Hepatic stellate cell (primary cell): Measurements from ENCODE around the gene IGF1.
"Not testable (repeated sequence)": the region's sequence is repeated elsewhere in the genome, so short reads cannot be mapped to it uniquely, and the experiment has no call there.

ENCODE experiments used
- DNase-seq: peaks from one replicate; pipeline ENCODE4 v3.0.0; 2011; ENCODE audit warnings: low spot score

Gene IGF1

GRCh38 chr12:102461501-102461900, 18.9 kb downstream of the IGF1 start:
- DNase-seq = no peak

DNA sequence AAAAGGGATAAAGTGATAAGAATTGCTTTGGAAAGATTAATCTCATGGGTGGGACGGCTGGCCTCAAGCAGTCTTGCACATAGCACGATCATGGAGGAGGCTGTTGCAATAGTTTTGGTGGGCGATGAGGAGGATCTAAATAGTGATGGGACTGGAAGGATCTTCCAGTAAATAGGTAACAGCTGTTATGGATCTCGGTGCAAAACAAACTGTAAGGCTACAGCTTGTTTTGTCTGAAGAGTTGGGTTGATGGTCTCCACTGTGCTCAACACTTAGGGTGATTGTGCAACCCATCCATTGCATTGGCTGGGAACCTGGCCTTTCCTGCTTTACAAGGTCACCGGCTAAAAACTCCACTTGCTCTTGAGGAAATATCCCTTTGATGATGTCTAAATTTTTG, 21.0 kb downstream of the IGF1 start:
- no peak for DNase-seq

DNA sequence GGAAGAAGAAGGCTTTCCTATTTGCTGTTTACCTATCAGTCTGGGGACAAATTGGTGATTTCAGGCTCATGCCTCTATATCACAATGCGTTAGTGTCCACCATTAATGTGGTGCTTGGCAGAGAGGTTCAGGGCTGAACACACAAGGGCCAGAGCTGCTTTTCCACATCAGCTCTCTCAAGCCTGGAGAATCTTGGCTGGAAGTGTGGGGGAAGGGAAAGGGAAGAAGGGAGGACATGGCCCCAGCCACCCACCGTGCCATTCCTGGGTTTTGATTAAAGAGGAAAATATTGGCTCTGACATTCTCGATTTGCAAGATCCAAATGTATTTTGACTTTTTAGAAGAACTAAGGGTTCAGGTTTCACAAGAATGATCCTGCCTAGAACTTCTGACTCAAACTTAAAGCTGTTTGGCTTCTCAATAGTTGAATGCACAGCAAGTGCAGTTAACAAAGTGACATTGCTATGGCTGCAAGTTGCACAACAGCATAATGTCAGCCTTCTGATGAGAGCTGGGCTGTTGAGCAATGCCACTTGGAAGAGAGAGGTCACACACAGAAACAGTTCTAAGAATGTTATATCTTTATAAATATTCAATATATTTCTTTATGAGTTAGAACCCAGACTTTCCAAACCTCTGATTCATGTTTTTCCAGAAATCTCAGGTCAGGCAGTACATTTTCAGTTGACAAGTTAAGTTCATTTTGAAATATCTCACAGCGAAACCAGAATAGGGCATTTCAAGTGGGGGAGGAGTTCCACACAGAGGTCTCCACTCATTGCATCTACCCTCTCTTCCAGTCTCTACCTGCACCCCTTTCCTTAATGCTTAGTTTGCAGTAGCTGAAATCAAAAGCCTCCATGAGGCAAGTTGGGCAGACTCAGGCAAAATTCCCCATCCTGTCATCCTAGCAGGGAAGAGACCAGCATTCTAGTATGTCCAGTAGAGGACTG, 25.3 kb downstream of the IGF1 start:
- DNase-seq = no peak

DNA sequence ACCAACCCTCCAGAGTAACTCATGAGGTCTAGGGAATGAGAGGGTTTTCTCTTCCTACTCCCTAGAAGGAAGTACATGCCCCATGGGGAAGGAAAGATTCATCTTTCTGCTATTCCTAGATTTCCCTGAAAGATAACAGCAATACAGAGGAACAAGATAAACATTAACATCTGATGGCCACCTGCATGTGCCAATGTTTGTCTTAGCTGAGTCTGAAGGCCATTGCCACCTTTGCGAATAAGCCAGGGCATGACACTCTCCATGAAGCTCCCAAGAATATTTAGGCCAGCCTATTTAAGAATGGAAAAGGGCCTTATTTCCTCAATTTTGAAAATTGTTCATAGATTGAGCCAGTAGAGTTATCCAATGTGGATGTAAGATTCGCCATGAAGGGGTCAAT, 26.0 kb downstream of the IGF1 start:
- DNase-seq = no peak

DNA sequence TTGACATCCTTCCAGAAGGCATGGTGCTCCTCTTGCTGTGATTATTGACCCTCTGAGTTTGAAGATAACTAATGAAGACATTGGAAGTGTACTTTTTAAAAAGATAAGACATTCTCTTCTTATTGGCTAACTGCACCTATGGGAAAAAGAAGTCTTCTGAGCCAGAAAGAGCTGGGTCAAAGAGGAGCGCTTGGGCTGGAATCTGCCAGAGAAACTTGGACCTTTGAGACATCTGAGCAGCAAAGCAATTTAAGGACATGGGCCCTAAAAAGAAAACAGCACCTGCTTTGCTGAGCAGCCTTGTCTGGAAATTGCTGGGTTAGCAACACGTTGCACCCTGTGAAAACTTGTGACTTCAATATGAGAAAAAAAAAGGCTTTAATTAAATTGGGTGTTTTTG, 27.8 kb downstream of the IGF1 start:
- no peak for DNase-seq

- not testable (repeated sequence) for DNase-seq
Observed at GRCh38 chr12:102449018-102449417, 31.3 kb downstream of the IGF1 start.

- DNase-seq = not testable (repeated sequence)
Observed at GRCh38 chr12:102447426-102447825, 32.9 kb downstream of the IGF1 start.

DNA sequence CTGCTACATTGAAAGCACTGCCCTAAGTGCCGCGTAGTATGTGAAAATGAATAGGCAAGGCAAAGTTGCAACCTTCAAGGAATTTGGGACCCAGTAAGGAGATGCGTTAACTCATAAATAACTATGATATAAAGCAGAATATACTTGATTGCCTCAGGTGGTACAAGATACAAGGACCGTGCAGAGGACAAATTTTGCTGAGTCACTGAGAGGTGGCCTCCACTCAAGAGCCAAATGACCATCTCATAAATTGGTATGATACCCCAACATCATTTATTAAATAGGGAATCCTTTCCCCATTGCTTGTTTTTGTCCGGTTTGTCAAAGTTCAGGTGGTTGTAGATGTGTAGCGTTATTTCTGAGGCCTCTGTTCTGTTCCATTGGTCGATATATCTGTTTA, 35.7 kb downstream of the IGF1 start:
- DNase-seq = no peak

DNA sequence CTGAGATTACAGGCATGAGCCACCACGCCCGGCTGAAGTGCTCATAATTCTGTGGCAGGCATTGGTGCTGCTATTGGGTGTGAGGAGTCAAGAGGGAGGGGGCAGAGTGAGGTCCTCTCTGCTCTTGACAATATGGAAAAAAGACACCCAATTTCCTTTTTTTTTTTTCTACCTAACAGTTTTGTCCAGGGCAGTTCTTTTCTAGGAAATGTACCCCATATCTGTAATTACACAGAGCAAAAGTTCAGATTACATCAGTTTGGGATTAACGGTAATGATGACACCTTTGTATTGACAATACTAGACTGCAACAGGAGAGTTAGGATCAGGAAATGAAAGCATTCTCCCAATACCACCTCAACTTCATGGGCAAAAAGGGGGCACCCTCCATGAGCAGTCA, 36.3 kb downstream of the IGF1 start:
- no peak for DNase-seq

DNA sequence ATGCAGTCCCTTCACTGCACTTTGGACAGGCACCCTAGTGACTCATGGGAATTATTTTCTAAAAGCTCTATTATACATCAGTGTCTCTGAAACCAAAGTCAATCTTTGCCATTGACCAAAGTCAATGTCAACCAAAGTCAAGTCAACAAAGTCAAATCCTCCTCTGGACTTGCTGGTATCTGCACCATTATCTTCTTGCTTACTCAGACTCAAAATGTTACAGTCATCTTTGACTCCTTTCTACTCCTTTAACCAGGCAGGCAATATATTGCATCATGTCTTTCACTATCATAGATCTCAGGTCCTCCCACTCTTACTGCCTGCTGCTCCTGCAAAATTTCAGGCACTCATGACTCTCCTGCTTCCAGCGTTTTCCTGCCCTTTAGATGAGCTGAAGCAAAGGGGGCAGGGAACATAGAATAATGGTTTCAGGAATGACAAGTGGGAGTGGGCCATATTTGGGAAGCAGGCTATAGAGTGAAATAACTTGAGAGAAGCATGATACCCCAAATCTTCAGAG, 39.2 kb downstream of the IGF1 start:
- DNase-seq = no peak

DNA sequence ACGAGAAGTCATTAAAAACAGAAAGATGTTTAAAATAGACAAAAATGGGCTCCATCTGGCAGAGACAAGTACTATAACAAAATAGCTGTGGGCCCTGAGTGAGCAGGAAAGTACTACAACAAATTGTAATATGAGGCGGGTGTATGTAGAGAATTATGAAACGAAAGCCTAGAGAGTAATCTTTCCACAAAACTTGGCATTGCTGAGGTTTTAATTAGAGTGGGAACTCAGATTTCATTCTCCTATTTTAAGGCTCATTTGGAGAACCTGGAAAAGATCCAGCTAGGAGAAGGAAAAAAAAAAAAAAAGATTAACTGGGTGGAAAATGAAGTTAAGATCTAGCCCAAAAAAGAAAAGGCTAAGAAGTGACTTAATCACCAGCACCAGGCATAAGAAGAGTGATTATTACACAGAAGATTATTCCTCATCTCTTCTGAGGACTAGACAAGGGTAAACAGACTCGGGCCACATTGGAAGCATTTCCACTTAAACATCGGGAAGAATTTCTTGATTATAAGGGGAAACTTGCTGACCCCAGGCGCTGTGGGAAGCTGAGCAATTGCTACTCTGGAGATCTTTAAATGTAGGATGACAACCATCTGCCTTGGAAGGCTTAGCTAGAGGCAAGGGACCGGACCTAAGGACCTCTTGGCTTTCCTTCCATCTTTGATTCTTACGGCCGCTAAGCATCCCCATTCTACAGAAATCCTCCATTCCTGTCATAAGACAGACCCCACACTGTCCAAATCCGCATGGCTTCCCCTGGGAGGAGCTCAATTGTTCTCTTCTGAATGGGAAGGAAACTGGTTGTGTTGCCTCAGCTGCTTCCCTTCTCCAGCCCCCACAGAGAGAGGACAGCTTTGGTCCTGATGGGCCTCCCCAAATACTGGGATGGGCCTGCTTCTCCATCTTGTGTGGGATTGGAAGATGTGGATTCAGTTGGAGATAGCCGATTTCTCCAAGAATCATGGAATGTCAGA, 40.6 kb downstream of the IGF1 start:
- DNase-seq = no peak

- no peak for DNase-seq
Observed at GRCh38 chr12:102438827-102439210, 41.5 kb downstream of the IGF1 start.

DNA sequence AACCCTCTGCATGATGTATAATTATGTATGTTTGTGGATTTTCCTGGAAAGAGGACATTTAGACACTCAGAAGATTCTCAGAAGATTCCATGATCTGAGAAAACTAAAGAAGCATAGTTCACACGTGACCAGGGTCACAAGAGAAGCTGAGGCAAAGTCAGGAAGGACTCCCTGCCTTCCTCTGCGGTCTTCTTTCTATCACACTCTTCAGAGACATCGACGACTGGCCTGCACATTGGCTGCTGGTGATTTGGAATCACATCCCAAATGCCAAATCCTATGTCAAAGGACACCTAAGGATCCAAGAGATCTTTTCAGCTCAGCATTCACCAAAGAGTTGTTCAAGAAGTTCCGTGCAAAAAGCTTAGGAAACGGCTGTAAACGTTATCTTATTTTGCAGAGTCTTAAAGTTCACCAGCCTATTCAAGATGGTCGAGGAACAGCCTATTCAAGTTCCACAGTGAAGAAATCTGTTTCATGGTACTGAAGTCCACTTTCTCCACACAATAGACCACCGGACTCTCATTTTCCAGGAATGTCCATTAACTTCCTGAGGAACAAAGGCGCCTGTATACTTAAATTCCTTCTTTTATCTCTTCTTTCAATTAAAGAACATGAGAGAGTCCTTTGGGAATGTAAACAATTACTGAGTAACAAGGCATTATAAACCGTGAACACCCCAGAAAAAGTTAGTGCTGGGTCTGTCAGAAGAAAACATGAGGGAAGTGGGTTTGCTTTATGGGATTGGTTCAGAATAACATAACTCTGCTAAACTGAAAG, 42.1 kb downstream of the IGF1 start:
- DNase-seq = no peak

GRCh38 chr12:102437511-102437910, 42.9 kb downstream of the IGF1 start:
- DNase-seq = no peak

- DNase-seq = no peak
Observed at GRCh38 chr12:102436867-102437266, 43.5 kb downstream of the IGF1 start.

GRCh38 chr12:102435827-102436436, 44.4 kb downstream of the IGF1 start:
- no peak for DNase-seq

- no peak for DNase-seq
Observed at GRCh38 chr12:102433304-102433703, 47.1 kb downstream of the IGF1 start.

DNA sequence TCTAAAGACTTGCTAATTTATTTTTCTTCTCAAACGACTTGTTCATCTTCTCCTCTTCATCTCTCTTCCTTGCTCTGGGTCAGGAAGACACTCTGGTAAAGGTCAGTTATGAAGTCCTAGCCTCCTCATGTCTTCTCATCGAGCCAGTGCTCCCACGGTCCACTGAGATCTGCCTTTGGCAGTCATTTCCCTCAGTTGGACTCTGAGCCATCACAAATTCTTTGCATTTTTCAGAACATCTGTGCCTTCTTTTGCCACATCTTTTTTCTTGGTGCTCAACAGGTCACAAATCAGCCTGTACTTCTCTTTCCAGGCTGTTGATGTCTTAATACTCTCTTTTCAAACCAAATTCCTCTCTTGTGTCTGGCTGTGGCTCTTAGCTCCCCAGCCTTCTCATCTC, 49.7 kb downstream of the IGF1 start:
- DNase-seq = no peak

GRCh38 chr12:102429211-102430154, 50.9 kb downstream of the IGF1 start:
- DNase-seq = no peak

GRCh38 chr12:102427543-102427941, 52.8 kb downstream of the IGF1 start:
- DNase-seq = no peak
